Measurements from ENCODE around the gene PRKAR1B.
A peak's percentile ranks its signal among the peaks of the same experiment; 100 is the strongest.

PRKAR1B gene

GRCh38 chr7:502296-502695 lies 224.8 kb downstream of the PRKAR1B start:
- Mint-ChIP-seq H3K9me3 (no peaks in the 10 kb centered on the region), H3K4me1 (peaks cover 42% of the 10 kb centered on the region), H3K27me3 (ENCODE audit: low read depth, poor library complexity) (peaks cover 6% of the 10 kb centered on the region), H3K27ac (peak overlapping the region; percentile 99), H3K36me3 (ENCODE audit: low read depth) (peaks cover 36% of the 10 kb centered on the region), H3K4me3 (no peak overlapping the region)
- no peak for DNase-seq
- no peak for TF ChIP-seq CTCF (IDR thresholded peaks at IDR 0.05)

- Mint-ChIP-seq H3K27me3 (ENCODE audit: low read depth, poor library complexity) (peaks cover 6% of the 10 kb centered on the region), H3K4me3 (no peak overlapping the region), H3K27ac (no peak overlapping the region), H3K9me3 (no peaks in the 10 kb centered on the region), H3K36me3 (ENCODE audit: low read depth) (peaks cover 40% of the 10 kb centered on the region), H3K4me1 (peaks cover 42% of the 10 kb centered on the region)
- TF ChIP-seq CTCF (IDR thresholded peaks at IDR 0.05) = no peak
- no peak for DNase-seq
These were observed 225.6 kb downstream of the PRKAR1B start for GRCh38 chr7:501526-501925.

- peak overlapping the region; percentile 42 for H3K27ac Mint-ChIP-seq
- TF ChIP-seq CTCF (IDR thresholded peaks at IDR 0.05) = no peak
- no peaks in the 10 kb centered on the region for H3K9me3 Mint-ChIP-seq
These were observed 226.3 kb downstream of the PRKAR1B start for GRCh38 chr7:500521-501420.

GRCh38 chr7:499853-500485 lies 227.1 kb downstream of the PRKAR1B start:
- peaks cover 38% of the 10 kb centered on the region for H3K4me1 Mint-ChIP-seq
- no peak for TF ChIP-seq CTCF (IDR thresholded peaks at IDR 0.05)
- no peaks in the 10 kb centered on the region for H3K9me3 Mint-ChIP-seq
- no peak overlapping the region for H3K4me3 Mint-ChIP-seq
- peaks cover 9% of the 10 kb centered on the region for H3K27me3 Mint-ChIP-seq (ENCODE audit: low read depth, poor library complexity)
- no peak for DNase-seq
- H3K36me3 Mint-ChIP-seq (ENCODE audit: low read depth) = peaks cover 40% of the 10 kb centered on the region
- H3K27ac Mint-ChIP-seq = no peak overlapping the region

More at GRCh38 chr7:500521-501420, 226.3 kb downstream of the PRKAR1B start:
- Mint-ChIP-seq H3K4me1 (peaks cover 46% of the 10 kb centered on the region), H3K36me3 (ENCODE audit: low read depth) (peaks cover 40% of the 10 kb centered on the region), H3K27me3 (ENCODE audit: low read depth, poor library complexity) (peaks cover 6% of the 10 kb centered on the region), H3K4me3 (no peak overlapping the region)
- DNase-seq = no peak
